ENCODE results near the gene KRTCAP2.

Gene KRTCAP2

GRCh38 chr1:155206891-155207805 lies 34.0 kb upstream of the KRTCAP2 start:
- H4K12ac ChIP-seq (ENCODE audit: low read depth, low read length), result peak overlapping the region; percentile 20
- H3K4me2 ChIP-seq (ENCODE audit: low read length), result peak overlapping the region; percentile 53
- H3K9me3 ChIP-seq (ENCODE audit: insufficient read depth, low read depth, low read length), result no peaks in the 10 kb centered on the region
- no peak overlapping the region for H3K23ac ChIP-seq (ENCODE audit: low read length)
- H3K4ac ChIP-seq (ENCODE audit: low read depth, low read length), result peak overlapping the region; percentile 19
- peak overlapping the region; percentile 38 for H2BK120ac ChIP-seq (ENCODE audit: insufficient read depth, low read length, poor library complexity)
- no CpG with 5 or more reads among the region's 13 CpGs for WGBS (ENCODE audit: extremely low coverage, insufficient coverage, insufficient read length)
- H4K91ac ChIP-seq (ENCODE audit: low read depth, low read length), result peak overlapping the region; percentile 22
- H3K27me3 ChIP-seq (ENCODE audit: insufficient read depth, low read length), result no peaks in the 10 kb centered on the region
- H2AK5ac ChIP-seq (ENCODE audit: low read length), result peak overlapping the region; percentile 33
- H3K4me3 ChIP-seq (ENCODE audit: low read depth, low read length), result peak overlapping the region; percentile 56
- H3K14ac ChIP-seq (ENCODE audit: low read length), result peak overlapping the region; percentile 63
- H3K79me2 ChIP-seq (ENCODE audit: control insufficient read depth, insufficient read depth, low read length, poor library complexity), result peaks cover 12% of the 10 kb centered on the region
- H2BK12ac ChIP-seq (ENCODE audit: low read length), result peak overlapping the region; percentile 47
- peak overlapping the region; percentile 4 for H3K18ac ChIP-seq (ENCODE audit: low read length)
- peaks cover 11 to 17% of the 10 kb centered on the region in 2 experiments for H3K36me3 ChIP-seq (ENCODE audit: control insufficient read depth in 1 of 2, insufficient read depth in 2 of 2, low read length in 2 of 2)
- peak overlapping the region; percentile 20 for H3K9ac ChIP-seq (ENCODE audit: low read length)
- peak; percentile 64 to 91 for DNase-seq
- H3K79me1 ChIP-seq (ENCODE audit: low read length), result peaks cover 18% of the 10 kb centered on the region
- peak overlapping the region; percentile 23 for H2BK5ac ChIP-seq (ENCODE audit: low read depth, low read length, poor library complexity)
- peak overlapping the region; percentile 74 for H4K8ac ChIP-seq (ENCODE audit: low read depth, low read length)
- H2AFZ ChIP-seq (ENCODE audit: insufficient read depth, low read length, poor library complexity), result peak overlapping the region; percentile 23
- H3K27ac ChIP-seq (ENCODE audit: low read depth, low read length), result peak overlapping the region; percentile 37
- peaks cover 12 to 14% of the 10 kb centered on the region in 2 experiments for H3K4me1 ChIP-seq (ENCODE audit: control insufficient read depth in 1 of 2, insufficient read depth in 2 of 2, low read length in 2 of 2)

GRCh38 chr1:155205969-155206593 lies 33.0 kb upstream of the KRTCAP2 start:
- peaks cover 18% of the 10 kb centered on the region for H3K79me1 ChIP-seq (ENCODE audit: low read length)
- no peak for DNase-seq
- WGBS (ENCODE audit: extremely low coverage, insufficient coverage, insufficient read length), result no CpG with 5 or more reads among the region's 9 CpGs
- no peak overlapping the region for H2BK12ac ChIP-seq (ENCODE audit: low read length)
- no peak overlapping the region for H2BK120ac ChIP-seq (ENCODE audit: insufficient read depth, low read length, poor library complexity)
- no peak overlapping the region for H3K23ac ChIP-seq (ENCODE audit: low read length)
- H3K27me3 ChIP-seq (ENCODE audit: insufficient read depth, low read length), result no peaks in the 10 kb centered on the region
- no peak overlapping the region for H3K18ac ChIP-seq (ENCODE audit: low read length)
- no peak overlapping the region for H3K27ac ChIP-seq (ENCODE audit: low read depth, low read length)
- no peak overlapping the region for H4K8ac ChIP-seq (ENCODE audit: low read depth, low read length)
- H3K4me2 ChIP-seq (ENCODE audit: low read length), result no peak overlapping the region
- H3K4ac ChIP-seq (ENCODE audit: low read depth, low read length), result no peak overlapping the region
- peaks cover 12 to 14% of the 10 kb centered on the region in 2 experiments for H3K4me1 ChIP-seq (ENCODE audit: control insufficient read depth in 1 of 2, insufficient read depth in 2 of 2, low read length in 2 of 2)
- no peak overlapping the region for H4K91ac ChIP-seq (ENCODE audit: low read depth, low read length)
- no peak overlapping the region for H4K12ac ChIP-seq (ENCODE audit: low read depth, low read length)
- H3K36me3 ChIP-seq (ENCODE audit: control insufficient read depth in 1 of 2, insufficient read depth in 2 of 2, low read length in 2 of 2), result peaks cover 11 to 22% of the 10 kb centered on the region in 2 experiments
- no peak overlapping the region for H3K9ac ChIP-seq (ENCODE audit: low read length)
- no peak overlapping the region for H2AK5ac ChIP-seq (ENCODE audit: low read length)
- no peak overlapping the region for H2AFZ ChIP-seq (ENCODE audit: insufficient read depth, low read length, poor library complexity)
- peaks cover 12% of the 10 kb centered on the region for H3K79me2 ChIP-seq (ENCODE audit: control insufficient read depth, insufficient read depth, low read length, poor library complexity)
- H3K4me3 ChIP-seq (ENCODE audit: low read depth, low read length), result no peak overlapping the region
- no peaks in the 10 kb centered on the region for H3K9me3 ChIP-seq (ENCODE audit: insufficient read depth, low read depth, low read length)
- no peak overlapping the region for H2BK5ac ChIP-seq (ENCODE audit: low read depth, low read length, poor library complexity)
- no peak overlapping the region for H3K14ac ChIP-seq (ENCODE audit: low read length)

GRCh38 chr1:155205035-155205434 lies 31.9 kb upstream of the KRTCAP2 start:
- Histone ChIP-seq H2BK5ac (ENCODE audit: low read depth, low read length, poor library complexity) (no peak overlapping the region), H3K4me3 (ENCODE audit: low read depth, low read length) (no peak overlapping the region), H3K79me2 (ENCODE audit: control insufficient read depth, insufficient read depth, low read length, poor library complexity) (peaks cover 12% of the 10 kb centered on the region), H3K36me3 (ENCODE audit: control insufficient read depth in 1 of 2, insufficient read depth in 2 of 2, low read length in 2 of 2) (peaks cover 17 to 32% of the 10 kb centered on the region in 2 experiments), H2BK120ac (ENCODE audit: insufficient read depth, low read length, poor library complexity) (no peak overlapping the region), H3K4me1 (ENCODE audit: control insufficient read depth in 1 of 2, insufficient read depth in 2 of 2, low read length in 2 of 2) (peaks cover 12 to 14% of the 10 kb centered on the region in 2 experiments), H3K4ac (ENCODE audit: low read depth, low read length) (no peak overlapping the region), H3K4me2 (ENCODE audit: low read length) (no peak overlapping the region), H3K9ac (ENCODE audit: low read length) (no peak overlapping the region), H3K79me1 (ENCODE audit: low read length) (peaks cover 18% of the 10 kb centered on the region), H3K27ac (ENCODE audit: low read depth, low read length) (no peak overlapping the region), H3K18ac (ENCODE audit: low read length) (no peak overlapping the region), H4K91ac (ENCODE audit: low read depth, low read length) (no peak overlapping the region), H4K8ac (ENCODE audit: low read depth, low read length) (no peak overlapping the region), H2BK12ac (ENCODE audit: low read length) (no peak overlapping the region), H4K12ac (ENCODE audit: low read depth, low read length) (no peak overlapping the region), H3K27me3 (ENCODE audit: insufficient read depth, low read length) (no peaks in the 10 kb centered on the region), H3K23ac (ENCODE audit: low read length) (no peak overlapping the region), H3K14ac (ENCODE audit: low read length) (no peak overlapping the region), H3K9me3 (ENCODE audit: insufficient read depth, low read depth, low read length) (no peaks in the 10 kb centered on the region), H2AK5ac (ENCODE audit: low read length) (no peak overlapping the region), H2AFZ (ENCODE audit: insufficient read depth, low read length, poor library complexity) (no peak overlapping the region)
- WGBS (ENCODE audit: extremely low coverage, insufficient coverage, insufficient read length), result no CpG with 5 or more reads among the region's 14 CpGs
- no peak for DNase-seq

- Histone ChIP-seq H3K4me1 (ENCODE audit: control insufficient read depth in 1 of 2, insufficient read depth in 2 of 2, low read length in 2 of 2) (peaks cover 8 to 9% of the 10 kb centered on the region in 2 experiments), H4K91ac (ENCODE audit: low read depth, low read length) (no peak overlapping the region), H3K36me3 (ENCODE audit: control insufficient read depth in 1 of 2, insufficient read depth in 2 of 2, low read length in 2 of 2) (peaks cover 24 to 45% of the 10 kb centered on the region in 2 experiments), H3K79me2 (ENCODE audit: control insufficient read depth, insufficient read depth, low read length, poor library complexity) (no peaks in the 10 kb centered on the region), H3K23ac (ENCODE audit: low read length) (no peak overlapping the region), H3K14ac (ENCODE audit: low read length) (no peak overlapping the region), H3K4me3 (ENCODE audit: low read depth, low read length) (no peak overlapping the region), H3K9ac (ENCODE audit: low read length) (no peak overlapping the region), H2BK12ac (ENCODE audit: low read length) (no peak overlapping the region), H3K79me1 (ENCODE audit: low read length) (peaks cover 4% of the 10 kb centered on the region), H4K8ac (ENCODE audit: low read depth, low read length) (no peak overlapping the region), H2BK120ac (ENCODE audit: insufficient read depth, low read length, poor library complexity) (no peak overlapping the region), H2BK5ac (ENCODE audit: low read depth, low read length, poor library complexity) (no peak overlapping the region), H3K9me3 (ENCODE audit: insufficient read depth, low read depth, low read length) (no peaks in the 10 kb centered on the region), H4K12ac (ENCODE audit: low read depth, low read length) (no peak overlapping the region), H3K27me3 (ENCODE audit: insufficient read depth, low read length) (no peaks in the 10 kb centered on the region), H3K4ac (ENCODE audit: low read depth, low read length) (no peak overlapping the region), H3K18ac (ENCODE audit: low read length) (no peak overlapping the region), H3K27ac (ENCODE audit: low read depth, low read length) (no peak overlapping the region), H2AK5ac (ENCODE audit: low read length) (no peak overlapping the region), H3K4me2 (ENCODE audit: low read length) (no peak overlapping the region), H2AFZ (ENCODE audit: insufficient read depth, low read length, poor library complexity) (no peak overlapping the region)
- DNase-seq, result no peak
- WGBS (ENCODE audit: extremely low coverage, insufficient coverage, insufficient read length), result no CpG with 5 or more reads among the region's 19 CpGs
Measured at GRCh38 chr1:155202731-155203515, 29.8 kb upstream of the KRTCAP2 start.

All from trophoblast cell (in vitro differentiated cells and primary cell).